ENCODE measurements around the gene FANCC.

DNA sequence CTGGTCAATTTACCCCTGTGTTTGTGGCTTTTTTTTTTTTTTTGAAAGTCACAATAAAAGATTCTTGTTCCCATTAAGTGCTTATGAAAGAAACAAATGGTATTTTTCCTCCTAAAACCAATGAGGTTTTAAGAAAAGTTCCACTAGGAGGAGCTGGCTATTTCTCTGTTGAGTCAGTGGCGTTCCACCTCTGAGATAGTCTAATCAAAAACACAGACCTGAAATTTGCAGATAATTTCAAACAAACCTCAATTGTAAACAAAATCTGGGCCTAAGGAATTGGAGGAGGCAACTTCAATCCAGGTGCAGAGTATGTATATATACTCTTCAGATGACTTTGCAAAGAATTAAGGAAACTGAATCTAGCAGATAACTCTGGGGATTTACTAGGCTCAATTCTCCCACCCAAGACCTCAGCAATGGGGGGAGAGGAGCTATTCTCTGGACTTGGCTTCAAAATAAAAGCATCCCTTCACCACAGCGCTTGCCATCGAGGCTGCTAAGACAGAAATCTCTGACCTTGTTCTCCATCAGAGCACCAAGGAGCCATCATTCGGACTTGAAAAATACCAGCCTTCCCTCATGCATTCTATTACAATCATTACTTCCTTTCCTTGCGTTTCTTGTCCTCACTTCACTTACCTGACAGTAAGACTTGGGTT lies 52.4 kb downstream of the FANCC start:
- no peak for TF ChIP-seq EZH2 (IDR thresholded peaks at IDR 0.05; ENCODE audit: insufficient read depth, poor library complexity, severe bottlenecking)
- no peak for TF ChIP-seq EZH2phosphoT487 (IDR thresholded peaks at IDR 0.05; ENCODE audit: insufficient read depth, low read depth)
